ENCODE data around the gene IQCN. TPM values are rescaled to one million over a fixed set of nuclear protein-coding genes. Genes with fewer than 3 reads are reported as not detected.

The IQCN gene
- total RNA-seq, 8 experiments from 2014 or later: 0.38 to 2.8 (median 1.7) TPM

GRCh38 chr19:18226956-18227780, 47.1 kb downstream of the IQCN start:
- no peak for ATAC-seq (replicated peaks in 6 of 8)
- Histone ChIP-seq H3K4me3 (no peak overlapping the region), H3K4me1 (replicated peaks in 1 of 2) (peaks cover 12 to 30% of the 10 kb centered on the region in 2 donors), H3K27ac (no peak overlapping the region)
- 67 to 83% (median 80%) methylated on average over 1 to 10 of the region's 18 CpGs; no CpG with 5 or more reads in 3 of the 10 experiments for WGBS, 10 experiments
- in situ Hi-C loops (cut with MboI; ENCODE audit: low pct_unique_long_range_greater_than_20kb in 2 of 9, low sequenced_read_pairs in 9 of 9, unreplicated experiment in 9 of 9): no loop called here

DNA sequence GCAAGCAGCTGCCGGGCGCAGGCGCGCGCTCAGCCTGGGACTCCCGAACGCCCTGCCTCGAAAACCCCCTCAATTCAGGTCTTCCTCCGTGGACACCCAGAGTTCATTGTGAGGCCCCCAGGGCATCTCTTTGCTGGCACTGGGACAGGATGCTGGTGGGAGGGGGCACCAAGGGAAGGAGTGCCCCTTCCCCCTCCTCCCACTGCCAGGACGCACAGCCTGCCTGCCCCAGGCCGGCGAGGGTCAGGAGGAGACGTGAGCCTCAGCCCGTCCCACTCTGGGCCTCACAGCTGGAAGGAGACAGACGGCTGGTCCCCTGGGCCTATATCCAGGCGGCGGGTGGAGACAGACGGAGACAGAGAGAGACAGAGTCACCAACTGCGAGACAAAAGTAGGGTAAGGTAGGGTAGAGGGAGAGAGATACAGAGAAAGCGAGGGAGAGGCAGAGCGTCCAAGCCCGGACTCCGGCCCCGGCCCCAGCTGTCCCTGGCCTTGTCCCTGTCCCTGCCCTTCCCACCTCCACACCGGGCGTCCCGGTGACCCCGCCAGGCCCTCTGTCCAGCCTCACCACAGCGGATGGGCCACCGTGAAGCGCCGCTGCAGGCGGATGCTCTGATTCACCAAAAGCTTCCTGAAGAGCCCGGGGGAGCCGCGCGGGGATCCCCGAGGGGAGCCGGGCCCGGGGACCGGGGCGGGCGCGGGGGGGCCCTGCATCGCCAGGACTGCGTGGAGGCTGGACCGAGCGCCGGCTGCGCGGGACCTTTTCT, 48.4 kb downstream of the IQCN start, which contains the start of gene PDE4C:
TSS of gene PDE4C (minus strand) at position 737 of the 767 bp plus-strand sequence. CDS start at position 714, 23 bp downstream.
- Histone ChIP-seq H3K4me1 (replicated peaks in 1 of 2) (peaks cover 7 to 17% of the 10 kb centered on the region in 2 donors), H3K4me3 (peak within 1 kb of the TSS in 1 of 5 donors; percentile 21), H3K27ac (peak within 1 kb of the TSS in 1 of 2 donors; percentile 15)
- in situ Hi-C loops (cut with MboI; ENCODE audit: low pct_unique_long_range_greater_than_20kb in 2 of 9, low sequenced_read_pairs in 9 of 9, unreplicated experiment in 9 of 9): no loop called here
- ATAC-seq (replicated peaks in 6 of 8): peak in 4 of 8 experiments; percentile 12 to 48 (median 28)
- WGBS, 10 experiments: 0 to 30% (median 11%) methylated on average over 1 to 5 of the region's 51 CpGs; no CpG with 5 or more reads in 7 of the 10 experiments

- ATAC-seq (replicated peaks in 6 of 8): no peak
Measured at GRCh38 chr19:18225355-18225701, 48.9 kb downstream of the IQCN start.

GRCh38 chr19:18224525-18225354, 49.5 kb downstream of the IQCN start:
- WGBS, 10 experiments: 0 to 6% (median 0%) methylated on average over 1 to 37 of the region's 81 CpGs; no CpG with 5 or more reads in 3 of the 10 experiments
- ATAC-seq (replicated peaks in 6 of 8): peak; percentile 93 to 100 (median 98)
- H3K4me3 ChIP-seq: peak overlapping the region; percentile 26 to 36 (median 31)
- in situ Hi-C loops (cut with MboI; ENCODE audit: low pct_unique_long_range_greater_than_20kb in 2 of 9, low sequenced_read_pairs in 9 of 9, unreplicated experiment in 9 of 9): no loop called here
- H3K27ac ChIP-seq: no peak overlapping the region
- peaks cover 7 to 16% of the 10 kb centered on the region in 2 donors for H3K4me1 ChIP-seq (replicated peaks in 1 of 2)

More at GRCh38 chr19:18225355-18225701, 48.9 kb downstream of the IQCN start:
- in situ Hi-C loops (cut with MboI; ENCODE audit: low pct_unique_long_range_greater_than_20kb in 2 of 9, low sequenced_read_pairs in 9 of 9, unreplicated experiment in 9 of 9): no loop called here
- Histone ChIP-seq H3K4me3 (peak overlapping the region in 1 of 5 donors; percentile 21), H3K4me1 (replicated peaks in 1 of 2) (peaks cover 7 to 16% of the 10 kb centered on the region in 2 donors), H3K27ac (no peak overlapping the region)
- 0 to 20% (median 17%) methylated on average over 1 to 2 of the region's 16 CpGs; no CpG with 5 or more reads in 7 of the 10 experiments for WGBS, 10 experiments

- Histone ChIP-seq H3K4me3 (peak overlapping the region; percentile 26 to 36 (median 31)), H3K4me1 (replicated peaks in 1 of 2) (peaks cover 7 to 16% of the 10 kb centered on the region in 2 donors), H3K27ac (no peak overlapping the region)
- ATAC-seq (replicated peaks in 6 of 8): peak in 6 of 8 experiments; percentile 3 to 18 (median 14)
- in situ Hi-C loops (cut with MboI; ENCODE audit: low pct_unique_long_range_greater_than_20kb in 2 of 9, low sequenced_read_pairs in 9 of 9, unreplicated experiment in 9 of 9): no loop called here
- 0 to 10% (median 0%) methylated on average over 2 to 25 of the region's 39 CpGs; no CpG with 5 or more reads in 3 of the 10 experiments for WGBS, 10 experiments
Measured at GRCh38 chr19:18223860-18224524, 50.3 kb downstream of the IQCN start.

GRCh38 chr19:18221815-18222725, 52.2 kb downstream of the IQCN start:
- no peak overlapping the region for H3K4me3 ChIP-seq
- WGBS, 10 experiments: 26 to 97% (median 74%) methylated on average over 2 to 14 of the region's 25 CpGs
- no peak for ATAC-seq (replicated peaks in 6 of 8)
- in situ Hi-C loops (cut with MboI; ENCODE audit: low pct_unique_long_range_greater_than_20kb in 2 of 9, low sequenced_read_pairs in 9 of 9, unreplicated experiment in 9 of 9): no loop called here
- no peak overlapping the region for H3K27ac ChIP-seq
- H3K4me1 ChIP-seq (replicated peaks in 1 of 2): peaks cover 7 to 16% of the 10 kb centered on the region in 2 donors

- Histone ChIP-seq H3K4me1 (replicated peaks in 1 of 2) (peaks cover 2 to 10% of the 10 kb centered on the region in 2 donors), H3K4me3 (no peak overlapping the region), H3K27ac (no peak overlapping the region)
- WGBS, 10 experiments: 0 to 19% methylated on average over 2 to 3 of the region's 33 CpGs; no CpG with 5 or more reads in 8 of the 10 experiments
- in situ Hi-C loops (cut with MboI; ENCODE audit: low pct_unique_long_range_greater_than_20kb in 2 of 9, low sequenced_read_pairs in 9 of 9, unreplicated experiment in 9 of 9): no loop called here
- no peak for ATAC-seq (replicated peaks in 6 of 8)
Measured at GRCh38 chr19:18220632-18221275, 53.5 kb downstream of the IQCN start.

DNA sequence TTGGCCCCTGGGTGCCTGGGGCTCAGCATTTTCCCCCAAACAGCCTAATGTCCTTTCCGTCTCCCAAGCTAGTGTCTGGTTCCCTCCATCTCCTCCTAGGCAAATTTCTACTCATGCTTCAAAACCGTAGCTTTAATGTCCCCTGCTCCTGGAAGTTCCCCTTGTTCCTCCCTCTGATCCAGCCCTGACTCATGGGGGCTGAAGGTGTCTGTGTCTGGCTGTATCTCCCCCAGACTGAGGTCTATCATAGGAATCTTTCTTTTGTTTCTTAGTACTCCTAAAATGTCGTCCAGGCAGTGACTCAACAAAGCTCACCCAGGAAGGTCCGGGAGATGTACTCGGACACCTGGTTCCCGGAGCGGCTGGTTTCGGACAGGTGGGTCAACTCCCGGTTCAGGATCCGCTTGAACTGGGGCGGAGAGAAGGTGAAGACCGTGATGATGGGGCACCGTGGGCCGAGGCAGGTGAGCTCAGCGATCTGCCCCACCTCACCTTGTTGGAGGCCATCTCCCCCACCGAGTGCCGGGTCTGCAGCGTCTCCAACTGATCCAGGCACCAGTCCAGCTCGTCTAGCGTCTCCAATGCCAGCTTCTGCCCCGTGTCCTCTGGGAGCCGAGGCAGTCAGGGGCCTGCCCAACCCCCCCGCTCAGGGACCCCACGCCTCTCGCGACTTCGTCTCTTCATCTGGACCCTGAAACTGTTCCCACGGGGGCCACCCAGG, 54.2 kb downstream of the IQCN start:
- no peak overlapping the region for H3K4me3 ChIP-seq
- H3K27ac ChIP-seq: no peak overlapping the region
- in situ Hi-C loops (cut with MboI; ENCODE audit: low pct_unique_long_range_greater_than_20kb in 2 of 9, low sequenced_read_pairs in 9 of 9, unreplicated experiment in 9 of 9): no loop called here
- WGBS, 10 experiments: 16 to 88% (median 73%) methylated on average over 1 to 17 of the region's 28 CpGs; no CpG with 5 or more reads in 3 of the 10 experiments
- ATAC-seq (replicated peaks in 6 of 8): no peak
- peaks cover 0 to 4% of the 10 kb centered on the region in 2 donors for H3K4me1 ChIP-seq (replicated peaks in 1 of 2)

DNA sequence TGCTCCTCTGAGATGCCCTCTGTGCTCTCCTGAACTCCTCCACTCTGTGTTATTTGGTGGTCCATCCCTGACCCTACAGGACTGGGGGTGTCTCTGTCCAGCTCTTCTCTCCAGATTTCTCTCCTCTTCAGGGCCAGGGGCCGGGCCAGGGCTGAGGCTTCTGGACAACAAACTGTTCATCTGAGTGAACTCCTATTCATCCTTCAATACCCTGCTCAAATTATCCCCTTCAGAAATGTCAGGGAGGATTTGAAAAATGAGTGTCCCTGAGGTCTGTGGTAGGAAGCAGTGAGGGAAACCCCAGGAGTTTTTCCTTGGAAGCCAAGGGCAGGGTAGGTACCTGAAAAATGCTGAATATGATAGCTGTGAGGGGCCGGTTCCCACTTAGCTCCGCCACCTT, 55.7 kb downstream of the IQCN start:
- WGBS, 10 experiments: 40 to 90% (median 80%) methylated on average over 1 to 3 of the region's 3 CpGs; no CpG with 5 or more reads in 5 of the 10 experiments
- ATAC-seq (replicated peaks in 6 of 8): no peak
- no peak overlapping the region for H3K27ac ChIP-seq

GRCh38 chr19:18218159-18218558, 56.1 kb downstream of the IQCN start:
- peak in 2 of 8 experiments; percentile 12 to 21 for ATAC-seq (replicated peaks in 6 of 8)
- H3K4me1 ChIP-seq (replicated peaks in 1 of 2): no peaks in the 10 kb centered on the region
- in situ Hi-C loops (cut with MboI; ENCODE audit: low pct_unique_long_range_greater_than_20kb in 2 of 9, low sequenced_read_pairs in 9 of 9, unreplicated experiment in 9 of 9): no loop called here

More for the DNA sequence above, 55.7 kb downstream of the IQCN start:
- in situ Hi-C loops (cut with MboI; ENCODE audit: low pct_unique_long_range_greater_than_20kb in 2 of 9, low sequenced_read_pairs in 9 of 9, unreplicated experiment in 9 of 9): no loop called here
- Histone ChIP-seq H3K4me1 (replicated peaks in 1 of 2) (no peaks in the 10 kb centered on the region), H3K4me3 (no peak overlapping the region)

More at GRCh38 chr19:18218159-18218558, 56.1 kb downstream of the IQCN start:
- no peak overlapping the region for H3K4me3 ChIP-seq
- H3K27ac ChIP-seq: no peak overlapping the region
- WGBS, 10 experiments: 47 to 88% (median 69%) methylated on average over 1 to 7 of the region's 17 CpGs; no CpG with 5 or more reads in 3 of the 10 experiments
